Right lobe of liver (tissue), 6 donors: ENCODE data around the gene VPS37C. TPM values are rescaled to one million over a fixed set of nuclear protein-coding genes. Genes with fewer than 3 reads are reported as not detected.
"Not testable (repeated sequence)": the region's sequence is repeated elsewhere in the genome, so short reads cannot be mapped to it uniquely, and the experiment has no call there.

ENCODE experiments used
- ATAC-seq, 4 donors: fragments of 200-7000 bp; cut with Tn5 transposase; one replicate each; pipeline ENCODE4 v1.9.1; 2020; ENCODE audit warnings: mild to moderate bottlenecking in 4 of 4, moderate library complexity in 4 of 4
- DNase-seq, 3 donors: peaks; one replicate each; pipeline ENCODE4 v3.0.0-alpha.2; 2020
- H3K27ac ChIP-seq, 3 donors: fragments of 200-600 bp; one replicate each; pipeline ENCODE4 v1.8.0; 2022
- H3K27me3 ChIP-seq, 2 donors: fragments of 200-600 bp; one replicate each; pipeline ENCODE4 v1.8.0; 2022
- H3K36me3 ChIP-seq, 4 donors: fragments of 200-600 bp; sonication (generic) in 1 of 4; one replicate each; pipeline versions ENCODE4 v1.5.1 to v1.8.0; 2017 to 2022; ENCODE audit warnings: control low read depth in 1 of 4
- H3K4me1 ChIP-seq, 4 donors: fragments of 200-600 bp; sonication (generic) in 1 of 4; one replicate each; pipeline versions ENCODE4 v1.5.1 to v1.8.0; 2017 to 2022; ENCODE audit warnings: control low read depth in 1 of 4
- H3K4me3 ChIP-seq, 3 donors: fragments of 200-600 bp; one replicate each; pipeline ENCODE4 v1.8.0; 2022
- H3K9me3 ChIP-seq, 4 donors: fragments of 200-600 bp; sonication (generic) in 1 of 4; one replicate each; pipeline versions ENCODE4 v1.5.1 to v1.8.0; 2017 to 2022; ENCODE audit warnings: control low read depth in 1 of 4
- POLR2A ChIP-seq: fragments of 450-650 bp; IDR thresholded peaks from one replicate; pipeline ENCODE4 v1.6.1; 2017; ENCODE audit warnings: antibody characterized with exemption, mild to moderate bottlenecking
- WGBS: methylation state at CpG from one replicate; pipeline ENCODE4 v1.1.6; 2018; ENCODE audit warnings: low coverage, low lambda C conversion rate; ENCODE audit not compliant: insufficient coverage; ENCODE audit errors: missing lambda C conversion rate; 5-methylcytosine and 5-hydroxymethylcytosine counted together
- intact Hi-C, 2 donors: fragments of 100-400 bp; cut with DNase I; formaldehyde crosslinking; loops; one replicate each; pipeline versions ENCODE4 v1.11.2 to v1.14.1; 2022
- total RNA-seq, 6 experiments: library from RNA; depleted of rRNA in 2 of 6; stranded (reverse); fragments of >200 nt in 2 of 6; fragmentation: NEBNext Ultra II Directional in 3 of 6; extraction: Animal tissue kit (Norgen Biotek cat#: 25700) in 3 of 6; gene quantifications; one replicate each; pipeline versions ENCODE4 v1.1.0 to v1.2.4, GENCODE V29; 2016 to 2023
- TF ChIP-seq, protein P1 (sequence below), 4 donors: fragments of 200-600 bp in 3 of 4; fragments of 450-650 bp in 1 of 4; IDR thresholded peaks; one replicate each; pipeline versions ENCODE4 v1.5.1 to v1.8.0; 2016 to 2022; ENCODE audit warnings: antibody characterized with exemption in 4 of 4, mild to moderate bottlenecking in 2 of 4
- donor health status: DM: no; HTN: yes; CAD: no.
- donor health status: DM: no; HTN: no; CAD: no.
- donor health status: DM: no; HTN: no; CAD: no.
- donor health status: DM: no; HTN: yes; CAD: no.
- donor health status: DM: no; HTN: yes; CAD: no.

Gene VPS37C
- total RNA-seq, 6 experiments from 2014 or later = 4.6 to 7.6 (median 6.0) TPM

- 64% methylated on average over 3 of the region's 3 CpGs for WGBS
- H3K27me3 ChIP-seq = no peaks in the 10 kb centered on the region
- H3K27ac ChIP-seq = no peak overlapping the region
- no peaks in the 10 kb centered on the region for H3K4me1 ChIP-seq
- H3K9me3 ChIP-seq = no peaks in the 10 kb centered on the region
- H3K36me3 ChIP-seq = no peaks in the 10 kb centered on the region
- DNase-seq (no peak), ATAC-seq (no peak)
- TF ChIP-seq, protein P1, sequence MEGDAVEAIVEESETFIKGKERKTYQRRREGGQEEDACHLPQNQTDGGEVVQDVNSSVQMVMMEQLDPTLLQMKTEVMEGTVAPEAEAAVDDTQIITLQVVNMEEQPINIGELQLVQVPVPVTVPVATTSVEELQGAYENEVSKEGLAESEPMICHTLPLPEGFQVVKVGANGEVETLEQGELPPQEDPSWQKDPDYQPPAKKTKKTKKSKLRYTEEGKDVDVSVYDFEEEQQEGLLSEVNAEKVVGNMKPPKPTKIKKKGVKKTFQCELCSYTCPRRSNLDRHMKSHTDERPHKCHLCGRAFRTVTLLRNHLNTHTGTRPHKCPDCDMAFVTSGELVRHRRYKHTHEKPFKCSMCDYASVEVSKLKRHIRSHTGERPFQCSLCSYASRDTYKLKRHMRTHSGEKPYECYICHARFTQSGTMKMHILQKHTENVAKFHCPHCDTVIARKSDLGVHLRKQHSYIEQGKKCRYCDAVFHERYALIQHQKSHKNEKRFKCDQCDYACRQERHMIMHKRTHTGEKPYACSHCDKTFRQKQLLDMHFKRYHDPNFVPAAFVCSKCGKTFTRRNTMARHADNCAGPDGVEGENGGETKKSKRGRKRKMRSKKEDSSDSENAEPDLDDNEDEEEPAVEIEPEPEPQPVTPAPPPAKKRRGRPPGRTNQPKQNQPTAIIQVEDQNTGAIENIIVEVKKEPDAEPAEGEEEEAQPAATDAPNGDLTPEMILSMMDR (IDR thresholded peaks at IDR 0.05) = no peak
- no peak for TF ChIP-seq POLR2A
- no peak overlapping the region for H3K4me3 ChIP-seq
- intact Hi-C loops = no loop called here
Measured at GRCh38 chr11:61171907-61172306, 10.7 kb upstream of the VPS37C start.

DNA sequence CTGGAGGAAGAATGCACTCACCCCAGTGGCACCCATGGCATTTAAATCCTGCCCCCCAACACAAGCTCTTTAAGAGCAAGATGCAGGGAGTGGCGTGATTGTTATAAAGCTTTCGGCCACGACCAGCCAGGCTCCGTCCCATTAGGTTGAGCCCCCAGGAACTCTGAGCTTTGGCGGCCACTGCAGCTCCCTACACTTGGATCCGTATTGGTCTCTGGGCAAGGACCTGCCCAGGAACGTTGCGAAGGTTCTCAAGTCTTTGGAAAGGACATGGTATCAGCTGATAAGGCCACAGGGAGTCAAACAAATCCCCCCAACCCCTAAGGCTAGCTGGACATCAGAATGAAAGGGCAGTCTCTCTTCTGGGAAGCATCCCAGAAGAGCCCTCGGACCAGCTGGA is 9.3 kb upstream of the VPS37C start:
- Histone ChIP-seq H3K4me1 (no peaks in the 10 kb centered on the region), H3K27me3 (no peaks in the 10 kb centered on the region), H3K36me3 (no peaks in the 10 kb centered on the region), H3K27ac (no peak overlapping the region), H3K4me3 (no peak overlapping the region), H3K9me3 (no peaks in the 10 kb centered on the region)
- DNase-seq = no peak
- intact Hi-C loops = no loop called here
- 71% methylated on average over 5 of the region's 9 CpGs for WGBS
- TF ChIP-seq, protein P1 (IDR thresholded peaks at IDR 0.05) = no peak
- TF ChIP-seq POLR2A = no peak
- ATAC-seq = no peak

DNA sequence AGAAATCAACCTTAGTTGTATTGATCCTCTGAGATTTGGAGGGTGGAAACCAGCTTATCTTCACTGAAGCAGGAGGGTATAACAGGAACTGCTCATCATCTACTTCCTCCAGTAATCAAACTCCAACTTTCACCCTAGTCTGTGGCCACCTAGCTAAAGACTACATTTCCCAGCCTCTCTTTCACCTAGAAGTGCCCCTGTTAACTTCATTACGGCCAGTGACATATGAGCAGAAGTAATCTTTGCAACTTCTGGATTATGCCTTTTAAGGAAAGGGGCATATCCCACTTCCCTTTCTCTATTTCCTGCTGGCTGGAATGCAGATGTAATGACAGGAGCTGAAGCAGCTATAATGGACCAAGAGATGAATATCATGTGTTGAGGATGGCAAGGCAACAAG is 7.6 kb upstream of the VPS37C start:
- Histone ChIP-seq H3K27ac (no peak overlapping the region), H3K36me3 (no peaks in the 10 kb centered on the region), H3K9me3 (no peaks in the 10 kb centered on the region), H3K27me3 (no peaks in the 10 kb centered on the region), H3K4me3 (no peak overlapping the region), H3K4me1 (no peaks in the 10 kb centered on the region)
- 70% methylated on average over 1 of the region's 1 CpG for WGBS
- ATAC-seq (no peak), DNase-seq (no peak)
- intact Hi-C loops = no loop called here
- TF ChIP-seq, protein P1 (IDR thresholded peaks at IDR 0.05) = no peak
- TF ChIP-seq POLR2A = no peak

DNA sequence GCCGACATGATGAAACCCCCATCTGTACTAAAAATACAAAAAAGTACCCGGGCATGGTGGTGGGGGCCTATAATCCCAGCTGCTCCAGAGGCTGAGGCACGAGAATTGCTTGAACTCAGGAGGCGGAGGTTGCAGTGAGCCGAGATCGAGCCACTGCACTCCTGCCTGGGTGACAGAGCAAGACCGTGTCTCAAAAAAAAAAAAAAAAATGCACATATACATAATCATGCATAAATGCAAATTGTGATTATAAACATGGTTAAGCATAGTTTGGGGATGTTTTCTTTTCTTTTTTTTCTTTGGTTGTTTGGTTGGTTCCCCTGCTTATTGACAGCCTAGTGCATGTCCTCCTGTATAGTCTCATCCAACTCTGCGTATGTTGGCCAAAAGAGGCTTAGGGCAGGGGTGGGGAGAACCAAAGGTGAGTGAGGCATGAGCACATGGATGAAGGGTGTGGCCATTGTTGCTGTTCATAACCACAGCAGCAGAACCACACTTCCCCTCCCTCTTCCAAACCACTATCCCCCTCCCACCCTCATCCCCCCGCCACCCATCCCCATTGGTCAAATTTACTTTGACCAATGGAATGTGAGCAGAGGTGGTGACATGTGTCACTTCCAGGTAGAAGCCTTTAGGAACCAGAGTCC is 6.9 kb upstream of the VPS37C start:
- TF ChIP-seq, protein P1 (IDR thresholded peaks at IDR 0.05) = no peak
- no peak for TF ChIP-seq POLR2A
- ATAC-seq (no peak), DNase-seq (no peak)
- no peaks in the 10 kb centered on the region for H3K27me3 ChIP-seq
- intact Hi-C loops = no loop called here
- H3K4me1 ChIP-seq = no peaks in the 10 kb centered on the region
- no peak overlapping the region for H3K4me3 ChIP-seq
- 81% methylated on average over 9 of the region's 9 CpGs for WGBS
- no peak overlapping the region for H3K27ac ChIP-seq
- H3K9me3 ChIP-seq = no peaks in the 10 kb centered on the region
- H3K36me3 ChIP-seq = no peaks in the 10 kb centered on the region

- H3K27me3 ChIP-seq, H3K27ac ChIP-seq, H3K9me3 ChIP-seq, intact Hi-C loops, ATAC-seq, H3K36me3 ChIP-seq, H3K4me1 ChIP-seq, H3K4me3 ChIP-seq, DNase-seq: not testable (repeated sequence)
- 100% methylated on average over 1 of the region's 31 CpGs for WGBS
Measured at GRCh38 chr11:61166331-61166730, 5.1 kb upstream of the VPS37C start.

DNA sequence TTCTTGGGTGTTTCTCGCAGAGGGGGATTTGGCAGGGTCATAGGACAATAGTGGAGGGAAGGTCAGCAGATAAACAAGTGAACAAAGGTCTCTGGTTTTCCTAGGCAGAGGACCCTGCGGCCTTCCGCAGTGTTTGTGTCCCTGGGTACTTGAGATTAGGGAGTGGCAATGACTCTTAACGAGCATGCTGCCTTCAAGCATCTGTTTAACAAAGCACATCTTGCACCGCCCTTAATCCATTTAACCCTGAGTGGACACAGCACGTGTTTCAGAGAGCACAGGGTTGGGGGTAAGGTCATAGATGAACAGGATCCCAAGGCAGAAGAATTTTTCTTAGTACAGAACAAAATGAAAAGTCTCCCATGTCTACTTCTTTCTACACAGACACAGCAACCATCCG is 4.6 kb upstream of the VPS37C start:
- H3K9me3 ChIP-seq, intact Hi-C loops, H3K27ac ChIP-seq, ATAC-seq, H3K4me3 ChIP-seq, H3K36me3 ChIP-seq, H3K4me1 ChIP-seq, H3K27me3 ChIP-seq, DNase-seq: not testable (repeated sequence)
- WGBS = 40% methylated on average over 1 of the region's 7 CpGs
